ENCODE measurements around the gene CPNE1.

The CPNE1 gene

DNA sequence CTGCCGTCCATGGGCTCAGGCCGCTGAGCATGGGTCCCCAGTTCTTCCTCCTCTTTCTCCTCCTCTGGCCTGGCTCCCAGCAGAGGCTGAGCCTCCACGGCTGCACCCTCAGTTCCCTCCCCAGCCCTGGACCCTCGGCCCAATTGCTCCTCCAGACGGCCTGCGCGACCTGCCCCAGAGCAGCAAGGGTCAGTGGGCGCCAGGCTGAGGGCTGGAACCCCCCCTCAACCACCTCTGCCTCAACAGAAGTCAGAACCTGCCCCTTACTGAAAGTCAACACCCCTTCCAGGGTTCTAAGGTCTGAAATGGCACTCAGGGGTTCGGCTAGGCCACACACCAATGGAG, 65.0 kb downstream of the CPNE1 start:
- no peak overlapping the region for H3K27ac ChIP-seq (ENCODE audit: insufficient read depth, low read length, poor library complexity, severe bottlenecking)
- H3K9me3 ChIP-seq (ENCODE audit: control insufficient read depth, low read length), result no peaks in the 10 kb centered on the region
- no peak for DNase-seq
- no peak overlapping the region for H3K4me3 ChIP-seq (ENCODE audit: insufficient read depth, low read depth, low read length, poor library complexity, severe bottlenecking)
- H3K36me3 ChIP-seq (ENCODE audit: control insufficient read depth, insufficient read depth, low read length), result no peaks in the 10 kb centered on the region
- H3K27me3 ChIP-seq (replicated peaks; ENCODE audit: control insufficient read depth, insufficient read depth, low read length, poor library complexity, severe bottlenecking), result peaks cover 4% of the 10 kb centered on the region
- peaks cover 12% of the 10 kb centered on the region for H3K4me1 ChIP-seq (ENCODE audit: control insufficient read depth, insufficient read depth, low read length, poor library complexity, severe bottlenecking)

DNA sequence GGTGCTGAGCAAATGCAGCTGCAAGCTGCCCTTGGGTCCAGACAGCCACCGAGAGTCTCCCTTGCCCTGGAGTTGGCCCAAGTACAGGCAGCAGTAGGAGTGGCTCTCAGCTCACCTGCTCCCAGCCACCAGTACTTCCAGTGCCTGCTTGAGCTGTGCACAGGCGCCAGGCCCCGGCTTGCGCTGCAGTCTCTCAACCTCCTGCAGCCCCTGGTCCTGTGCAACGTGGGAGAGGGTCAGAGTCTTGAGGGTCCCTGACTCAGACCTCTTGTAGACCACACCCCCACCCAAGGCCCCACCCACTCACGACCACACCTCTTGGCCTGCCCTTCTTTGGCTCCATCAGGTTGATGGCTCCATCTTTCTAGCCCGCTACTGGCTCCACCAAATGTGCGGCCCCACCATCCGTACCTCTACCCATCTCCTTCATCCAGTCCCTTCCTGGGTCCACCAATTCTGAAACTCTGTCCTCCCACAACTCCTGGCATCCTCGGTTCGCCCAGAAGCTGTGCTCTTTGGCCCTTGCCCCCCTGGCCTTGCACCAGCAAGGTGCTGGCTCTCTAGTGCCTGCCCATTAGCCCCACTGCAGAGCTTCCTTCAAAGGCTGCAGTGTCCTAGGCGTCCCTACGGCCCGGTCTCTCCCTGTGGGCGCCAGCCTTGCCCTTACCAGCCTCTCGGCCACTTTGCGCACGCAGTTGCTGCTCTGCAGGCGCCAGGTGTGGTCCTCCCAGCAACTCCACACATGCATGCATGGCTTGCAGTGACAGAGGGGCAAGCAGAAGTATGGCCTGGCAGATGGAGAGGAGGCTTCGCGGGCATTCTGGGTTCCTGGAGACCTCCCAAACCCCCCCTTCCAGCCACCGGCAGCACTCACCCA, 65.6 kb downstream of the CPNE1 start:
- Histone ChIP-seq H3K36me3 (ENCODE audit: control insufficient read depth, insufficient read depth, low read length) (no peaks in the 10 kb centered on the region), H3K4me1 (ENCODE audit: control insufficient read depth, insufficient read depth, low read length, poor library complexity, severe bottlenecking) (peaks cover 12% of the 10 kb centered on the region), H3K27me3 (replicated peaks; ENCODE audit: control insufficient read depth, insufficient read depth, low read length, poor library complexity, severe bottlenecking) (peaks cover 4% of the 10 kb centered on the region), H3K27ac (ENCODE audit: insufficient read depth, low read length, poor library complexity, severe bottlenecking) (no peak overlapping the region), H3K9me3 (ENCODE audit: control insufficient read depth, low read length) (no peaks in the 10 kb centered on the region), H3K4me3 (ENCODE audit: insufficient read depth, low read depth, low read length, poor library complexity, severe bottlenecking) (no peak overlapping the region)
- no peak for DNase-seq

DNA sequence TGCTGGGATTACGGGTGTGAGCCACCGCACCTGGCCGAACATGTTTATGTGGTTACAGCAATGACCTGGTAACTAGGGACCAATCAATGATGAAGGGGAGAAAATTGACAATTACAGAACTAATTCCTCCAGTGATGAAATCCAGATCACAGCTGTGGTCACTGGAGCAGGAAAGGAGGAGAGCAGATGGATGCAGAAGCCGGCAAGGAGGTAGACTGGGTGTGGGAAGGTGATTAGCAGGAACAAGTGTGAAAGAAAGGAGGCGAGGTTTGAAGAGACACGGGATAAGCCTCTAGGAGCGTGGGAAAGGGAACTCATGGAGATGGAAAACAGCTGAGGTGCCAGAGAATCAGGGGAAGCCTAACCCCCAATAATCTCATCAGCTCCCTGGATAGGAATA, 66.2 kb downstream of the CPNE1 start:
- no peak for DNase-seq
- Histone ChIP-seq H3K27me3 (replicated peaks; ENCODE audit: control insufficient read depth, insufficient read depth, low read length, poor library complexity, severe bottlenecking) (peaks cover 4% of the 10 kb centered on the region), H3K36me3 (ENCODE audit: control insufficient read depth, insufficient read depth, low read length) (no peaks in the 10 kb centered on the region), H3K4me3 (ENCODE audit: insufficient read depth, low read depth, low read length, poor library complexity, severe bottlenecking) (no peak overlapping the region), H3K27ac (ENCODE audit: insufficient read depth, low read length, poor library complexity, severe bottlenecking) (no peak overlapping the region), H3K9me3 (ENCODE audit: control insufficient read depth, low read length) (no peaks in the 10 kb centered on the region), H3K4me1 (ENCODE audit: control insufficient read depth, insufficient read depth, low read length, poor library complexity, severe bottlenecking) (peaks cover 12% of the 10 kb centered on the region)

DNA sequence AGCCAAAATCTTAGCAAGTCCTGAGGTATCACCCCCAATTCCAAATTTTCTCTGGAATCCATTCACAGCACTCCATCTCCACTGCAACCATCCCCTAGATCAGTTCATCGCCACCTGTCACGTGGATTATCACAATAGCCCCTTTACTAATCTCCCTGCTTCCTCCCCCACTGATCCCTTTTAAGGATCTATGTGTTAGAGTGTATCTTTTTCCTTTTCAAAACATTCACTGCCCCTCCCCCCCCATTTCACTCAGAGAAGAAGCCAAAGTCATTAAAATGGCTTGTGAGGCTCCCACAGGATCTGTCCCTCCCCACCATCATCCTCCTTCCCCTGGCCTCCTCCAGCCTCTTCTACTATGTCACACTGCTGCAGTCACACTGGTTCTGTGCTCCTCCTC, 67.5 kb downstream of the CPNE1 start:
- Histone ChIP-seq H3K4me3 (ENCODE audit: insufficient read depth, low read depth, low read length, poor library complexity, severe bottlenecking) (no peak overlapping the region), H3K9me3 (ENCODE audit: control insufficient read depth, low read length) (no peaks in the 10 kb centered on the region), H3K27ac (ENCODE audit: insufficient read depth, low read length, poor library complexity, severe bottlenecking) (no peak overlapping the region), H3K36me3 (ENCODE audit: control insufficient read depth, insufficient read depth, low read length) (no peaks in the 10 kb centered on the region), H3K4me1 (ENCODE audit: control insufficient read depth, insufficient read depth, low read length, poor library complexity, severe bottlenecking) (peaks cover 11% of the 10 kb centered on the region), H3K27me3 (replicated peaks; ENCODE audit: control insufficient read depth, insufficient read depth, low read length, poor library complexity, severe bottlenecking) (peaks cover 4% of the 10 kb centered on the region)
- DNase-seq, result no peak

DNA sequence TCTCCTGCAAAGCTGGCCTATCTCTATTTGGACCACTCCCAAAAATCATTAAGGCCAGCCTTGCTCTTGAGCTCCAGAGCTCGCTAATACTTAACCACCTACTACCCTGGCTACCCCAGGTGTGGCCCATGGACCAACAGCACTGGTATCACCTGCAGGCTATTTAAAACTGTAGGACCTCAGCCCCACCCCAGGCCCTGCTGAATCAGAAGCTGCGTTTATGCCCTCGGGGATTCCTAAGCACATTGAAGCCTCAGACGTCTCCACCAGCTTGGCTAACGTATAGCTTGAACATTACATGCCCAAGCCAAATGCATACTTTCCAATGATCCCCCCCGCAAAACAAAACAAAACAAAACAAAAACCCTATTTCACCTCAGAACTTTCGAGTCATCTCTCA, 68.8 kb downstream of the CPNE1 start:
- DNase-seq, result no peak
- Histone ChIP-seq H3K9me3 (ENCODE audit: control insufficient read depth, low read length) (no peaks in the 10 kb centered on the region), H3K4me3 (ENCODE audit: insufficient read depth, low read depth, low read length, poor library complexity, severe bottlenecking) (no peak overlapping the region), H3K36me3 (ENCODE audit: control insufficient read depth, insufficient read depth, low read length) (no peaks in the 10 kb centered on the region), H3K27me3 (replicated peaks; ENCODE audit: control insufficient read depth, insufficient read depth, low read length, poor library complexity, severe bottlenecking) (peaks cover 4% of the 10 kb centered on the region), H3K27ac (ENCODE audit: insufficient read depth, low read length, poor library complexity, severe bottlenecking) (no peak overlapping the region), H3K4me1 (ENCODE audit: control insufficient read depth, insufficient read depth, low read length, poor library complexity, severe bottlenecking) (peaks cover 2% of the 10 kb centered on the region)

DNA sequence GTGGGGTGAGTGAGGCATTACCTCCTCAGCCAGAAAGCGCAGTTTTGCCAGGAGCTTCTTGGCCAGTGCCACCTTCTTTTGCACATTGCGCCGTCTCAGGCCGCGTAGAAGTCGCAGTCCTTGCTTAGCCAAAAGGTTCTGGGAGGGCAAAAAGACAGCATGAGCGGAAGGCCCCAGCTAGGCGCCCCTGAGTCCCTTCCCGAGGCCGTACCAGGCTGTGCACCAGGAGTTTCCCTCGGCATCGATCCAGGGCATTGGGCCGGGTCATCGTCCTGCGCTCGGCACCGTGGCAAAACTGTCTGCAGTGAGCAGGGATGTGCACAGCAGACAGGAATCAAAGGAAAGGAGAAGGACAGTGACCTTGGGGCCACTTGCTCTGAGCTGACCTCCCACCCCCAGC, 69.2 kb downstream of the CPNE1 start:
- no peak overlapping the region for H3K27ac ChIP-seq (ENCODE audit: insufficient read depth, low read length, poor library complexity, severe bottlenecking)
- DNase-seq, result no peak
- H3K4me3 ChIP-seq (ENCODE audit: insufficient read depth, low read depth, low read length, poor library complexity, severe bottlenecking), result no peak overlapping the region
- no peaks in the 10 kb centered on the region for H3K4me1 ChIP-seq (ENCODE audit: control insufficient read depth, insufficient read depth, low read length, poor library complexity, severe bottlenecking)
- no peaks in the 10 kb centered on the region for H3K9me3 ChIP-seq (ENCODE audit: control insufficient read depth, low read length)
- no peaks in the 10 kb centered on the region for H3K36me3 ChIP-seq (ENCODE audit: control insufficient read depth, insufficient read depth, low read length)
- H3K27me3 ChIP-seq (replicated peaks; ENCODE audit: control insufficient read depth, insufficient read depth, low read length, poor library complexity, severe bottlenecking), result peaks cover 2% of the 10 kb centered on the region

DNA sequence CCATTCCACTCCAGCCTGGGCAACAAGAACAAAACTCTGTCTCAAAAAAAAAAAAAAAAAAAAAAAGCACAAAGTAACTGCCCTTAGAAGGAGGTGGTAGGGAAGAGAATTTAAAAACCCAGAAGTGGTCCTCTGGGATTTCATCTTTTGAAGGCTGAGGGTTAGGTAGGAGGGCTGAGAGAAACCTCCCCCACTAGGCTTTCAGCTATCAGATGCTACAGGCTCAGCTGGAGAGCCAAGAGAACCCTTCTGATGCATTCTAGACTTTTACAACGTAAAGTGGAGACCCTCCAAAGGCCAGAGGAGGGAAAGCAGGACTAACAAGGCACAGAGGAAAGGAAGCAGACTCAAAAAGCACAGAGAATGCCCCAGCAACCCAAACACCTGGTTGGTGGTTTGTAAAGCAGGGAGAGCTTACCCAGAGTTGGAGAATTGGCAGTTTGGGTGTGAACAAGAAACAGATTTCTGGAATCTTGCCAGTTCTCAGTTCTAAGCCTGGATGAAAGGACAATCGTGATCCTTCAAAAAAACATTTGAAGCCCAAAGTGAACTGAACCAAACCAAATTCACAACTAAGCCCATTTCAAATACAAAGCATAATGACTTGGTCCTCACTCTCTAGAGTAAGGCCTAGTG, 72.2 kb downstream of the CPNE1 start:
- Histone ChIP-seq H3K4me1 (ENCODE audit: control insufficient read depth, insufficient read depth, low read length, poor library complexity, severe bottlenecking) (no peaks in the 10 kb centered on the region), H3K27me3 (replicated peaks; ENCODE audit: control insufficient read depth, insufficient read depth, low read length, poor library complexity, severe bottlenecking) (no peaks in the 10 kb centered on the region), H3K27ac (ENCODE audit: insufficient read depth, low read length, poor library complexity, severe bottlenecking) (no peak overlapping the region), H3K36me3 (ENCODE audit: control insufficient read depth, insufficient read depth, low read length) (no peaks in the 10 kb centered on the region), H3K9me3 (ENCODE audit: control insufficient read depth, low read length) (no peaks in the 10 kb centered on the region), H3K4me3 (ENCODE audit: insufficient read depth, low read depth, low read length, poor library complexity, severe bottlenecking) (no peak overlapping the region)
- no peak for DNase-seq

- H3K27ac ChIP-seq (ENCODE audit: insufficient read depth, low read length, poor library complexity, severe bottlenecking), result no peak overlapping the region
- no peaks in the 10 kb centered on the region for H3K4me1 ChIP-seq (ENCODE audit: control insufficient read depth, insufficient read depth, low read length, poor library complexity, severe bottlenecking)
- DNase-seq, result no peak
- no peak overlapping the region for H3K4me3 ChIP-seq (ENCODE audit: insufficient read depth, low read depth, low read length, poor library complexity, severe bottlenecking)
- no peaks in the 10 kb centered on the region for H3K9me3 ChIP-seq (ENCODE audit: control insufficient read depth, low read length)
- H3K27me3 ChIP-seq (replicated peaks; ENCODE audit: control insufficient read depth, insufficient read depth, low read length, poor library complexity, severe bottlenecking), result no peaks in the 10 kb centered on the region
- no peaks in the 10 kb centered on the region for H3K36me3 ChIP-seq (ENCODE audit: control insufficient read depth, insufficient read depth, low read length)
Observed at GRCh38 chr20:35588397-35588796, 76.3 kb downstream of the CPNE1 start.

DNA sequence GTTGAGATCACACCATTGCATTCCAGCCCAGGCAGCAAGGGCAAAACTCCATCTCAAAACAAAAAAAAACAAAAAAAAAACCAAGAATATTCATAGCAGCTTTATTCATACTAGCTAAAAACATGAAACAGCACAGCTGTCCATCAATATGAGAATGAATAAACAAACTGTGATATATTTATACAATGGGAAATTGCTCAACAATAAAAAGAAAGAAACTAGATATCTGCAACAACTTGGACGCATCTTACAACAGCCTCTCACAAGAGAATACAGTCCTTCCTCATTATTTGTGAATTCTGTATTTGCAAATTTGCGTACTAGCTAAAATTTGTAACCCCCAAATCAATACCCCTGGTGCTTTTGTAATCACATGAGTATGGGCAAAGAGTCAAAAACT, 77.3 kb downstream of the CPNE1 start:
- no peak for DNase-seq
- H3K4me1 ChIP-seq (ENCODE audit: control insufficient read depth, insufficient read depth, low read length, poor library complexity, severe bottlenecking), result no peaks in the 10 kb centered on the region

GRCh38 chr20:35586751-35587425, 77.8 kb downstream of the CPNE1 start:
- no peaks in the 10 kb centered on the region for H3K36me3 ChIP-seq (ENCODE audit: control insufficient read depth, insufficient read depth, low read length)
- no peak overlapping the region for H3K4me3 ChIP-seq (ENCODE audit: insufficient read depth, low read depth, low read length, poor library complexity, severe bottlenecking)
- DNase-seq, result no peak
- H3K27ac ChIP-seq (ENCODE audit: insufficient read depth, low read length, poor library complexity, severe bottlenecking), result no peak overlapping the region
- no peaks in the 10 kb centered on the region for H3K9me3 ChIP-seq (ENCODE audit: control insufficient read depth, low read length)
- no peaks in the 10 kb centered on the region for H3K4me1 ChIP-seq (ENCODE audit: control insufficient read depth, insufficient read depth, low read length, poor library complexity, severe bottlenecking)
- no peaks in the 10 kb centered on the region for H3K27me3 ChIP-seq (replicated peaks; ENCODE audit: control insufficient read depth, insufficient read depth, low read length, poor library complexity, severe bottlenecking)

More for the DNA sequence above, 77.3 kb downstream of the CPNE1 start:
- no peaks in the 10 kb centered on the region for H3K27me3 ChIP-seq (replicated peaks; ENCODE audit: control insufficient read depth, insufficient read depth, low read length, poor library complexity, severe bottlenecking)
- no peak overlapping the region for H3K27ac ChIP-seq (ENCODE audit: insufficient read depth, low read length, poor library complexity, severe bottlenecking)
- no peaks in the 10 kb centered on the region for H3K36me3 ChIP-seq (ENCODE audit: control insufficient read depth, insufficient read depth, low read length)
- no peak overlapping the region for H3K4me3 ChIP-seq (ENCODE audit: insufficient read depth, low read depth, low read length, poor library complexity, severe bottlenecking)
- no peaks in the 10 kb centered on the region for H3K9me3 ChIP-seq (ENCODE audit: control insufficient read depth, low read length)
